Measurements from ENCODE around the gene BMERB1.
A peak's percentile ranks its signal among the peaks of the same experiment; 100 is the strongest.
"Not testable (repeated sequence)": the region's sequence is repeated elsewhere in the genome, so short reads cannot be mapped to it uniquely, and the experiment has no call there.

The BMERB1 gene

DNA sequence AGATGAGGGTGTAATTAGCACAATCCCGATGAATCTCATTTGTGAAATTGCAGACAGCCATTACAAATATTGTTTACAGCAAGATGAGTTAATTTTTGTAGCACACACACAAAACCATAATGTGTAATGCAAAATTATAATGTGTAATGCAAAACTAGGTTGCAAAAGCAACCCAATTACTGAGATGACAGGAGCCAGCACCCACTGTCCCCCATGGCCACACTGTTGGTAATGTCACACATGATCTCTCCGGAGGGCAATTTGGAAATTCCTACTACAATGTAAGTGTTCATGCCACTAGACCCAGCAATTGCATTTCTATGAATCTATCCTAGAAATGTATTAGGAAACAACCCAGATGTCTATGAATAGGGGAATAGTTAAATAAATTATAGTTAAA, 131.7 kb downstream of the BMERB1 start:
- TF ChIP-seq, protein P1, sequence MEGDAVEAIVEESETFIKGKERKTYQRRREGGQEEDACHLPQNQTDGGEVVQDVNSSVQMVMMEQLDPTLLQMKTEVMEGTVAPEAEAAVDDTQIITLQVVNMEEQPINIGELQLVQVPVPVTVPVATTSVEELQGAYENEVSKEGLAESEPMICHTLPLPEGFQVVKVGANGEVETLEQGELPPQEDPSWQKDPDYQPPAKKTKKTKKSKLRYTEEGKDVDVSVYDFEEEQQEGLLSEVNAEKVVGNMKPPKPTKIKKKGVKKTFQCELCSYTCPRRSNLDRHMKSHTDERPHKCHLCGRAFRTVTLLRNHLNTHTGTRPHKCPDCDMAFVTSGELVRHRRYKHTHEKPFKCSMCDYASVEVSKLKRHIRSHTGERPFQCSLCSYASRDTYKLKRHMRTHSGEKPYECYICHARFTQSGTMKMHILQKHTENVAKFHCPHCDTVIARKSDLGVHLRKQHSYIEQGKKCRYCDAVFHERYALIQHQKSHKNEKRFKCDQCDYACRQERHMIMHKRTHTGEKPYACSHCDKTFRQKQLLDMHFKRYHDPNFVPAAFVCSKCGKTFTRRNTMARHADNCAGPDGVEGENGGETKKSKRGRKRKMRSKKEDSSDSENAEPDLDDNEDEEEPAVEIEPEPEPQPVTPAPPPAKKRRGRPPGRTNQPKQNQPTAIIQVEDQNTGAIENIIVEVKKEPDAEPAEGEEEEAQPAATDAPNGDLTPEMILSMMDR (IDR thresholded peaks at IDR 0.05): no peak
- Histone ChIP-seq H3K4me3 (ENCODE audit: low read depth in 1 of 2, low read length in 1 of 2) (no peak overlapping the region), H3K9me3 (no peaks in the 10 kb centered on the region), H3K36me3 (no peaks in the 10 kb centered on the region), H3K27ac (no peak overlapping the region), H3K27me3 (no peaks in the 10 kb centered on the region), H3K4me1 (ENCODE audit: control insufficient read depth in 1 of 2, insufficient read depth in 1 of 2, low read depth in 1 of 2, low read length in 1 of 2) (peaks cover 4 to 15% of the 10 kb centered on the region in 2 experiments)

DNA sequence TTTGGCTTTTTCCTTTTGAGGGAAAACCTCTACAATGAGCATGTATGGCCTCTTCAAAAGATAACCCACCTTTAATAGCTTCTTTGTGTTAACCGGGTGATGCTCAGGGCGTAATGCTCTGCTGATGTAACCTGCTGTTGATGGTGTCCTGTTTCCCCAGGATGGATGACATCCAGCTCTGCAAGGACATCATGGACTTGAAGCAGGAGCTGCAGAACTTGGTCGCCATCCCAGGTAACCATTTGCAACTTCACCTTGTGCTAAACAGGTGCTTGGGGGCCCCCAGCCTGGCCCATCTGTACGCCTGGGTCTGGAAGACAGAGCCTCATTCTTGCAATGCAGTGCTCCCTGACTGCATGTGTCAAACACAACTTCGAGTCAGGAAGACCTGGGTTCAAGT, 133.4 kb downstream of the BMERB1 start:
- Histone ChIP-seq H3K9me3 (no peaks in the 10 kb centered on the region), H3K4me1 (ENCODE audit: control insufficient read depth in 1 of 2, insufficient read depth in 1 of 2, low read depth in 1 of 2, low read length in 1 of 2) (peaks cover 19 to 30% of the 10 kb centered on the region in 2 experiments), H3K36me3 (no peaks in the 10 kb centered on the region), H3K27ac (no peak overlapping the region), H3K27me3 (no peaks in the 10 kb centered on the region), H3K4me3 (ENCODE audit: low read depth in 1 of 2, low read length in 1 of 2) (no peak overlapping the region)
- TF ChIP-seq, protein P1 (IDR thresholded peaks at IDR 0.05): no peak

- peaks cover 19 to 30% of the 10 kb centered on the region in 2 experiments for H3K4me1 ChIP-seq (ENCODE audit: control insufficient read depth in 1 of 2, insufficient read depth in 1 of 2, low read depth in 1 of 2, low read length in 1 of 2)
- H3K9me3 ChIP-seq: not testable (repeated sequence)
Measured at GRCh38 chr16:15570666-15571065, 136.3 kb downstream of the BMERB1 start.

DNA sequence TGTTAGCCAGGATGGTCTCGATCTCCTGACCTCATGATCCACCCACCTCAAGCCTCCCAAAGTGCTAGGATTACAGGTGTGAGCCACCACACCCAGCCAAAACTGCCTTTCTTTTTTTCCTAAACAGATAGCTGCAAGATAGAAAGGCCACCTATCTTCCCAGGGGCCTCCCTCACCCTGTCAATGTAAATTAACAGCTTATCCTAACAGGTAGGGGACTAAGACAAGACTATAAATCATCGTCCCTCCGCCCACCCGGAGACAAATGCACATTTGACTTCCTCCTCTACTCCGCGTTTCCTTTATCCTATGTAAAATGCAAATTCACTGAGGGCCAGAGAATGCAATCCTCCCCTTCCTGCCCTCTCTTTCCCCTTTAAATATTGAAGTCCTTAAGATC, 137.2 kb downstream of the BMERB1 start:
- Histone ChIP-seq H3K36me3 (no peaks in the 10 kb centered on the region), H3K27me3 (no peaks in the 10 kb centered on the region), H3K27ac (peak overlapping the region; percentile 79), H3K4me3 (ENCODE audit: low read depth in 1 of 2, low read length in 1 of 2) (peak overlapping the region in 1 of 2 experiments; percentile 28), H3K9me3 (no peaks in the 10 kb centered on the region), H3K4me1 (ENCODE audit: control insufficient read depth in 1 of 2, insufficient read depth in 1 of 2, low read depth in 1 of 2, low read length in 1 of 2) (peaks cover 19 to 30% of the 10 kb centered on the region in 2 experiments)
- TF ChIP-seq, protein P1 (IDR thresholded peaks at IDR 0.05): no peak

More at GRCh38 chr16:15570666-15571065, 136.3 kb downstream of the BMERB1 start:
- not testable (repeated sequence) for H3K36me3 ChIP-seq; H3K27me3 ChIP-seq; H3K4me3 ChIP-seq (ENCODE audit: low read depth in 1 of 2, low read length in 1 of 2)
- H3K27ac ChIP-seq: peak overlapping the region; percentile 79

GRCh38 chr16:15572329-15573001, 138.1 kb downstream of the BMERB1 start:
- Histone ChIP-seq H3K27me3 (no peaks in the 10 kb centered on the region), H3K9me3 (no peaks in the 10 kb centered on the region), H3K27ac (peak overlapping the region; percentile 79), H3K4me3 (ENCODE audit: low read depth in 1 of 2, low read length in 1 of 2) (peak overlapping the region in 1 of 2 experiments; percentile 28), H3K4me1 (ENCODE audit: control insufficient read depth in 1 of 2, insufficient read depth in 1 of 2, low read depth in 1 of 2, low read length in 1 of 2) (peaks cover 19 to 30% of the 10 kb centered on the region in 2 experiments), H3K36me3 (no peaks in the 10 kb centered on the region)
- TF ChIP-seq, protein P1 (IDR thresholded peaks at IDR 0.05): no peak

DNA sequence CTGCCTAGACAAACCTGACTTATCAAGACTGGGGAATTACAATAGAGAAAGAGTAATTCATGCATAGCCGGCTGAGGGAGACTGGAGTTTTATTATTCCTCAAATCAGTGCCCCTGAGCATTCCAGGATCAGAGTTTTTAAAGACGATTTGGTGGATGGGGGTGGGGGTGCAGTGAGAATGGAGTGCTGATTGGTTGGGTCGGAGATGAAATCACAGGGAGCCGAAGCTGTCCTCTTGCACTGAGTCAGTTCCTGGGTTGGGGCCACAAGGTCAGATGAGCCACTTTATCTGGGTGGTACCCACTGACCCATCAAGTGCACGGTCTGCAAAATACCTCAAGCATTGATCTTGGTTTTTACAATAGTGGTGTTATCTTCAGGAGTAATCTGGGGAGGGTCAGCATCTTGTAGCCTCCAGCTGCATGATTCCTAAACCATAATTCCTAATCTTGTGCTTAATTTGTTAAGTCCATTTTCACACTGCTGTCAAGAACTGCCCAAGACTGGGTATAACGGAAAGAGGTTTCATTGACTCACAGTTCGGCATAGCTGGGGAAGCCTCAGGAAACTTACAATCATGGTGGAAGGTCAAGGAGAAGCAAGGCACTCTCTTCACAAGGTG, 139.0 kb downstream of the BMERB1 start:
- no peaks in the 10 kb centered on the region for H3K36me3 ChIP-seq
- H3K9me3 ChIP-seq: no peaks in the 10 kb centered on the region
- H3K27ac ChIP-seq: peak overlapping the region; percentile 27
- no peaks in the 10 kb centered on the region for H3K27me3 ChIP-seq
- no peak overlapping the region for H3K4me3 ChIP-seq (ENCODE audit: low read depth in 1 of 2, low read length in 1 of 2)
- TF ChIP-seq, protein P1 (IDR thresholded peaks at IDR 0.05): no peak
- peaks cover 19 to 30% of the 10 kb centered on the region in 2 experiments for H3K4me1 ChIP-seq (ENCODE audit: control insufficient read depth in 1 of 2, insufficient read depth in 1 of 2, low read depth in 1 of 2, low read length in 1 of 2)

DNA sequence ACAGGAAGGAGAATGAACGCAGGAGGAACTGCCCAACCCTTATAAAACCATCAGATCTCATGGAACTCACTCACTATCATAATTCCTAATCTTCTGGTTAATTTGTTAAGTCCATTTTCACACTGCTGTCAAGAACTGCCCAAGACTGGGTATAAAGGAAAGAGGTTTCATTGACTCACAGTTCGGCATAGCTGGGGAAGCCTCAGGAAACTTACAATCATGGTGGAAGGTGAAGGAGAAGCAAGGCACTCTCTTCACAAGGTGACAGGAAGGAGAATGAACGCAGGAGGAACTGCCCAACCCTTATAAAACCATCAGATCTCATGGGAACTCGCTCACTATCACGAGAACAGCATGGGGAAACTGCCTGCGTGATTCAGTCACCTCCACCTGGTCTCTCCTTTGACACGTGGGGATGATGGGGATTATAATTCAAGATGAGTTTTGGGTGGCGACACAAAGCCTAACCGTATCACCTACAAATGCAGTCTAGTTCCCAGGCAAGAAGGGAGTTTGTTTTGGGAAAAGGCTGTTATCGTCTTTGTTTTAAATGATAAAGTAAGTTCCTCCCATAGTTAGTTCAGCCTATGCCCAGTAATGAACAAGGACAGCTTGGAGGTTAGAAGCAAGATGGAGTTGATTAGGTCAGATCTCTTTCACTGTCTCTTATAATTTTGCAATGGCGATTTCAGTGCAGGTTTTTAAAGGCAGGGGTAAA, 139.7 kb downstream of the BMERB1 start:
- H3K27ac ChIP-seq; H3K9me3 ChIP-seq; H3K4me3 ChIP-seq (ENCODE audit: low read depth in 1 of 2, low read length in 1 of 2); H3K36me3 ChIP-seq; H3K27me3 ChIP-seq: not testable (repeated sequence)
- peaks cover 19 to 30% of the 10 kb centered on the region in 2 experiments for H3K4me1 ChIP-seq (ENCODE audit: control insufficient read depth in 1 of 2, insufficient read depth in 1 of 2, low read depth in 1 of 2, low read length in 1 of 2)
